A673 (cell line): ENCODE results near the gene TSC2. TPM values are rescaled to one million over a fixed set of nuclear protein-coding genes. Genes with fewer than 3 reads are reported as not detected.
"Not testable (repeated sequence)": the region's sequence is repeated elsewhere in the genome, so short reads cannot be mapped to it uniquely, and the experiment has no call there.

Experiments
- BruUV-seq: library from RNA; stranded (reverse); fragments of 400-500 nt; replicated peaks from 2 replicates; lab custom pipeline; 2021; lab: Mats Ljungman, UMichigan
- CTCF ChIA-PET: fragments of 300-600 bp; sonication (Branson Sonifier 250); formaldehyde crosslinking; loops from one replicate; lab custom pipeline; 2022; ENCODE audit warnings: antibody characterized with exemption; lab: Charles Lee
- POLR2A ChIA-PET: fragments of 300-600 bp; sonication (Branson Sonifier 250); formaldehyde crosslinking; loops from one replicate; lab custom pipeline; 2022; ENCODE audit warnings: antibody characterized with exemption; ENCODE audit not compliant: low non-redundant PET; lab: Charles Lee
- DNase-seq: peaks from one replicate; pipeline ENCODE4 v3.0.0-alpha.2; 2015; ENCODE audit warnings: low spot score
- H3K27ac ChIP-seq: fragments of 200-600 bp; sonication (generic); 2 replicates; pipeline ENCODE4 v1.5.1; 2016; ENCODE audit warnings: mixed run types, low read depth, mild to moderate bottlenecking, mixed read lengths, antibody characterized with exemption, low read length; ENCODE audit not compliant: poor library complexity, severe bottlenecking
- H3K27me3 ChIP-seq: fragments of 200-600 bp; sonication (generic); replicated peaks from 2 replicates; pipeline ENCODE4 v1.6.1; 2017; ENCODE audit warnings: mixed run types, low read depth, mild to moderate bottlenecking, mixed read lengths, antibody characterized with exemption, low read length; ENCODE audit not compliant: insufficient read depth, poor library complexity
- H3K36me3 ChIP-seq: fragments of 200-600 bp; sonication (generic); 2 replicates; pipeline ENCODE4 v1.6.1; 2016; ENCODE audit warnings: mixed run types, mild to moderate bottlenecking, mixed read lengths, antibody characterized with exemption, low read length; ENCODE audit not compliant: insufficient read depth, poor library complexity, severe bottlenecking
- H3K4me1 ChIP-seq: fragments of 200-600 bp; sonication (generic); 2 replicates; pipeline ENCODE4 v1.6.1; 2017; ENCODE audit warnings: mixed run types, mild to moderate bottlenecking, mixed read lengths, antibody characterized with exemption, low read length; ENCODE audit not compliant: insufficient read depth, poor library complexity, severe bottlenecking
- H3K4me3 ChIP-seq: fragments of 200-600 bp; sonication (generic); 2 replicates; pipeline ENCODE4 v1.5.1; 2016; ENCODE audit warnings: low read depth, mixed run types, mild to moderate bottlenecking, mixed read lengths, low read length; ENCODE audit not compliant: poor library complexity, severe bottlenecking
- H3K9me3 ChIP-seq: fragments of 200-600 bp; sonication (generic); 2 replicates; pipeline ENCODE4 v1.6.1; 2016; ENCODE audit warnings: mixed run types, low read depth, mild to moderate bottlenecking, mixed read lengths, antibody characterized with exemption, low read length; ENCODE audit not compliant: poor library complexity, severe bottlenecking
- EZH2 ChIP-seq: fragments of 200-600 bp; sonication (generic); IDR thresholded peaks from 2 replicates; pipeline ENCODE4 v1.6.1; 2017; ENCODE audit warnings: borderline replicate concordance, low read depth, mild to moderate bottlenecking, mixed read lengths, antibody characterized with exemption, low read length; ENCODE audit not compliant: poor library complexity, severe bottlenecking
- intact Hi-C: fragments of 100-400 bp; cut with micrococcal nuclease; formaldehyde crosslinking; loops from one replicate; pipeline ENCODE4 v1.10.0; 2022; ENCODE audit not compliant: unreplicated experiment
- total RNA-seq: library from RNA; stranded (reverse); gene quantifications from 2 replicates; pipeline ENCODE4 v1.2.3, GENCODE V29; 2021
- TF ChIP-seq, protein P1 (sequence below): fragments of 300-800, 200-600 bp; sonication (generic); conservative IDR thresholded peaks from 2 replicates; pipeline ENCODE4 v1.5.1; 2017; ENCODE audit warnings: low read depth, mild to moderate bottlenecking, antibody characterized with exemption, low read length, moderate library complexity, mixed read lengths

Gene TSC2
- total RNA-seq, 1 experiment from 2014 or later = 125 TPM

DNA sequence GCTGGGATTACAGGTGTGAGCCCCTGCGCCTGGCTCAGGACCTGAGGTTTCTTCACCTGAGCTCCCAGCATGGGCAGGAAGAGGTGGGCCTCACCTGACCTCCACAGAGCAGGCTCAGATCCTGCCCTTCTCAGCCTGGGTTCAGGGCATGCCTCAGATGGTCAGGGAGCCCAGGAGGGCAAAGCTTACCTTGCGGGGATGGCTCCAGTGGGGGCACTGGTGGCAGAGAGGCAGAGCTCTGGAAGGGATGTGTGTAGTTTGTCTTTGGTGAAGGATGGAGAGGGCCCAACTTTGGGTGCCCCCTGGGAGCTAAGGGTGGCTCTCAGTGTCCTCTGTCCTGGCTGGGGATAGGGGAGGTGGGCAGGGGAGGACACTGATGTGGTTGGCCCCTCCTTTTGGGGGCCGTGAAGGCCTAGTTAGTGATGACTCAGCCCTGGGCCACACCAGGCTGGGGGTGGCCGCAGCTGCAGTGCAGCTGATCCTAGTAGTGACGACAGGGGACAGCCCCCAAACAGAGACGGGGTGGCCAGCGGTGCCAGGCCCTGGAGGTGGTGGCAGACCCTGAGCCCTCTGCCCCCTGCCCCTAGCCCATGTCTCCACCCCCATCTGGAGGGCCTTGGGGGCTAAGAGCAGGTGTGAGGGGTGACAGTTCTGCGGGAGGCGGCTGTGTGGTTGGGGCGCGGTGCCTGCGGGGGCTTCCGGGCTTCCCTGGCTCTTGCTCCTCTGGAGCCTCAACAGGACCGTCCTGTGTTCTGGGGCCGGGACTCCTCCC, 15.3 kb upstream of the TSC2 start:
- H3K27me3 ChIP-seq = no peaks in the 10 kb centered on the region
- no peaks in the 10 kb centered on the region for H3K9me3 ChIP-seq
- no peak overlapping the region for H3K4me3 ChIP-seq
- H3K4me1 ChIP-seq = peaks cover 28% of the 10 kb centered on the region
- DNase-seq = no peak
- intact Hi-C loops = no loop called here
- H3K36me3 ChIP-seq = peaks cover 4% of the 10 kb centered on the region
- no TSS peak for BruUV-seq
- H3K27ac ChIP-seq = no peak overlapping the region
- CTCF ChIA-PET = interaction anchor here (0.6 kb wide), 1 partner anchor 519 kb away, joined by 7 read pairs; no protein-coding TSS in a partner anchor
- POLR2A ChIA-PET = no interaction called here
- TF ChIP-seq EZH2 = no peak
- TF ChIP-seq, protein P1, sequence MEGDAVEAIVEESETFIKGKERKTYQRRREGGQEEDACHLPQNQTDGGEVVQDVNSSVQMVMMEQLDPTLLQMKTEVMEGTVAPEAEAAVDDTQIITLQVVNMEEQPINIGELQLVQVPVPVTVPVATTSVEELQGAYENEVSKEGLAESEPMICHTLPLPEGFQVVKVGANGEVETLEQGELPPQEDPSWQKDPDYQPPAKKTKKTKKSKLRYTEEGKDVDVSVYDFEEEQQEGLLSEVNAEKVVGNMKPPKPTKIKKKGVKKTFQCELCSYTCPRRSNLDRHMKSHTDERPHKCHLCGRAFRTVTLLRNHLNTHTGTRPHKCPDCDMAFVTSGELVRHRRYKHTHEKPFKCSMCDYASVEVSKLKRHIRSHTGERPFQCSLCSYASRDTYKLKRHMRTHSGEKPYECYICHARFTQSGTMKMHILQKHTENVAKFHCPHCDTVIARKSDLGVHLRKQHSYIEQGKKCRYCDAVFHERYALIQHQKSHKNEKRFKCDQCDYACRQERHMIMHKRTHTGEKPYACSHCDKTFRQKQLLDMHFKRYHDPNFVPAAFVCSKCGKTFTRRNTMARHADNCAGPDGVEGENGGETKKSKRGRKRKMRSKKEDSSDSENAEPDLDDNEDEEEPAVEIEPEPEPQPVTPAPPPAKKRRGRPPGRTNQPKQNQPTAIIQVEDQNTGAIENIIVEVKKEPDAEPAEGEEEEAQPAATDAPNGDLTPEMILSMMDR = no peak

DNA sequence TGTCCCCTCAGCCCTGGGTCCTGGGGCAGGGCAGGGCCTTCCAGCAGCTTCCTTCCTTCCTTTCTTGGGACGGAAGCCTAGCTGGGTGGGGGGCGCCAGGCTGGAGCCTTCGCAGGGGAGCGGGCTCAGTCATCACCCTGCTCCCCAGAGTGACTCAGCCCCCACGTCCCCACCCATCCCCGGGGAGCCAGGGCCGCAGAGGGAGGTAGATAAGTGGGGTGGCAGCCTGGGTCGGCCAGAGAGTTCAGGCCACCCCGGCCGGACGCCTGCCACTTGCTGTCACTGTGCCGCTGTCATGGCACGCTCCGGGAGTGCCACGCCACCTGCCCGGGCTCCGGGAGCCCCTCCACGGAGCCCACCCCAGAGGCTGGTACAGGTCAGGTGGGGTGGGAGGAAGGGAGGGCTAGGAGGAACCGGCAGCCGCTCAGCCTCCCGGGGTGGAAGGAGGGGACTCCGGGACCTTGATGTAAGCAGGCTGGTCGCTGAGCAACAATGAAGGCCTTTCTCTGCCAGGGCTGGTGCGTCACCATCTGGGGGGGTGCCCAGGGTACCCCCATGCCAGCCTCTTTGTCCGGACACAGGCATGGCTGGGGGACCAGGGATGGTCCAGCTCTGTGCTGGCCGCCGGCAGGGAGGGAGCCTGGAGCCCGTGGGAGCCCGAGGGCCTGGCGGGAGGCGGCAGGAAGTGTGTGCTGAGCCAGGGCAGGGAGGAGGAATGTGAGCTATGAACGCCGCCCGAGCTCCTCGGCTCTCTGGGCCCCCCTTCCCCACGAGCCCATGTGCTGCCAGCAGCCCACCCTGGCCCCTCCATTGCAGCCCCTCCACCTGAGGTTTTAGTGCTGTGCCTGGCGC, 14.5 kb upstream of the TSC2 start:
- ChIA-PET CTCF (interaction anchor here (0.6 kb wide), 1 partner anchor 168 kb away, joined by 3 read pairs; no protein-coding TSS in a partner anchor), POLR2A (interaction anchor here (0.5 kb wide), 1 partner anchor 58 kb away, joined by 4 read pairs; no protein-coding TSS in a partner anchor)
- no peaks in the 10 kb centered on the region for H3K9me3 ChIP-seq
- H3K36me3 ChIP-seq = peaks cover 4% of the 10 kb centered on the region
- peak overlapping the region; percentile 52 for H3K27ac ChIP-seq
- TF ChIP-seq, protein P1 = no peak
- no peak for TF ChIP-seq EZH2
- no TSS peak for BruUV-seq
- peaks cover 34% of the 10 kb centered on the region for H3K4me1 ChIP-seq
- H3K27me3 ChIP-seq = no peaks in the 10 kb centered on the region
- peak; percentile 47 for DNase-seq
- no peak overlapping the region for H3K4me3 ChIP-seq
- intact Hi-C loops = no loop called here

DNA sequence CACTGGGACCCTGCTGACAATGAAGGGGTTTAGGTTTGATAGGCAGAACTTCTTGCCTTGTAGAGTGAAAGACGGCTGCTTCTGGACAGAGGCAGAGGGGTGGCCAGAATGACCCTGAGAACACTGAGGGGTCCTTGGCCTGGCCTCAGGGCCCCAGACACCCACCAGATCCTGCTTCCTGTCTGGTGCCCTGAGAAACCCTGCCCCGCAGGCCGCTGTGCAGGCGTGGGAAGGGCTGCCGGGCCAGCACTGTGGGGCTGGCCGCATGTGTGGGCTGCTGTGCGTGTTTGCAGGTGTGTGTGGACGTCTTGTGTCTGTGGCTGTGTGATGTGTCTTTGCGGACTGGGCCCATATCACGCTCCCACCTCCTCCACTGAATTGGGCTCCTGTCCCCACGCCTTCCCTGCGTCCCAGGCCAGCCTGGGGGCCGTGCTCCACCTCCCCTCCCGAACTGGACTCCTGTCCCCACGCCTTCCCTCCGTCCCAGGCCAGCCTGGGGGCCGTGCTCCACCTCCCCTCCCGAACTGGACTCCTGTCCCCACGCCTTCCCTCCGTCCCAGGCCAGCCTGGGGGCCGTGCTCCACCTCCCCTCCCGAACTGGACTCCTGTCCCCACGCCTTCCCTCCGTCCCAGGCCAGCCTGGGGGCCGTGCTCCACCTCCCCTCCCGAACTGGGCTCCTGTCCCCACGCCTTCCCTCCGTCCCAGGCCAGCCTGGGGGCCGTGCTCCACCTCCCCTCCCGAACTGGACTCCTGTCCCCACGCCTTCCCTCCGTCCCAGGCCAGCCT, 13.7 kb upstream of the TSC2 start:
- POLR2A ChIA-PET = interaction anchor here (0.5 kb wide), 1 partner anchor 57 kb away, joined by 4 read pairs; no protein-coding TSS in a partner anchor
- intact Hi-C loops, H3K9me3 ChIP-seq, CTCF ChIA-PET, H3K4me3 ChIP-seq, H3K36me3 ChIP-seq, DNase-seq, H3K27me3 ChIP-seq, BruUV-seq: not testable (repeated sequence)
- Histone ChIP-seq H3K4me1 (peaks cover 42% of the 10 kb centered on the region), H3K27ac (peak overlapping the region; percentile 52)
